PFSK-1 (cell line): ENCODE results near the gene STRADB.

ENCODE experiments used
- POLR2AphosphoS5 ChIP-seq: IDR thresholded peaks from 2 replicates; pipeline ENCODE4 v1.6.1; 2012; ENCODE audit warnings: low read depth, mild to moderate bottlenecking, control low read depth, low read length, moderate library complexity
- SIN3A ChIP-seq: IDR thresholded peaks from 2 replicates; pipeline ENCODE4 v1.6.1; 2012; ENCODE audit warnings: mild to moderate bottlenecking, low read length, moderate library complexity, borderline replicate concordance; ENCODE audit not compliant: insufficient read depth
- TAF1 ChIP-seq: IDR thresholded peaks from 2 replicates; pipeline ENCODE4 v1.6.1; 2012; ENCODE audit warnings: low read length, control low read depth, borderline replicate concordance; ENCODE audit not compliant: insufficient read depth
- TF ChIP-seq, protein P1 (sequence below), 2 experiments: IDR thresholded peaks; 2 replicates each; pipeline versions ENCODE4 v1.6.1 to v1.8.0; 2011 to 2012; ENCODE audit warnings: low read depth in 2 of 2, low read length in 2 of 2, control low read depth in 1 of 2, inconsistent platforms in 1 of 2, mild to moderate bottlenecking in 1 of 2, moderate library complexity in 1 of 2; ENCODE audit not compliant: insufficient read depth in 1 of 2

DNA sequence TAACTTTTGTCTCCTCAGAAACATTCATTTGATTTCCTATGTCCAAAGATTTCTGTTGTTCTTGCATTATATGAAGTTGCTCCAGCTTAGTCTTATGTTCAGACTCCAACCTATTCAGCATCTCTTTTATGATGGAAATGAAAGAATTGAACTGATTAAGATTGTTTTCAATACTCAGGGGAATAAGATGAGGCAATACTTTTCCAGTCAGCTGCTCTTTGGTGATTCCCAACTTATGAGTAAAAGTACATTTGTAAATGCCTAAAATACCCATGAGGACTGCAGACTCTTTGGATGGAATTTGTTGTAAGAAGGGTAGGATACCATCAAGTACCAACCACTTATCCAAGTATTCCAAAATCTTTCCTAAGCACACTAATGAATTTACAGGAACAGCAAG lies 40.1 kb upstream of the STRADB start:
- TF ChIP-seq, protein P1, sequence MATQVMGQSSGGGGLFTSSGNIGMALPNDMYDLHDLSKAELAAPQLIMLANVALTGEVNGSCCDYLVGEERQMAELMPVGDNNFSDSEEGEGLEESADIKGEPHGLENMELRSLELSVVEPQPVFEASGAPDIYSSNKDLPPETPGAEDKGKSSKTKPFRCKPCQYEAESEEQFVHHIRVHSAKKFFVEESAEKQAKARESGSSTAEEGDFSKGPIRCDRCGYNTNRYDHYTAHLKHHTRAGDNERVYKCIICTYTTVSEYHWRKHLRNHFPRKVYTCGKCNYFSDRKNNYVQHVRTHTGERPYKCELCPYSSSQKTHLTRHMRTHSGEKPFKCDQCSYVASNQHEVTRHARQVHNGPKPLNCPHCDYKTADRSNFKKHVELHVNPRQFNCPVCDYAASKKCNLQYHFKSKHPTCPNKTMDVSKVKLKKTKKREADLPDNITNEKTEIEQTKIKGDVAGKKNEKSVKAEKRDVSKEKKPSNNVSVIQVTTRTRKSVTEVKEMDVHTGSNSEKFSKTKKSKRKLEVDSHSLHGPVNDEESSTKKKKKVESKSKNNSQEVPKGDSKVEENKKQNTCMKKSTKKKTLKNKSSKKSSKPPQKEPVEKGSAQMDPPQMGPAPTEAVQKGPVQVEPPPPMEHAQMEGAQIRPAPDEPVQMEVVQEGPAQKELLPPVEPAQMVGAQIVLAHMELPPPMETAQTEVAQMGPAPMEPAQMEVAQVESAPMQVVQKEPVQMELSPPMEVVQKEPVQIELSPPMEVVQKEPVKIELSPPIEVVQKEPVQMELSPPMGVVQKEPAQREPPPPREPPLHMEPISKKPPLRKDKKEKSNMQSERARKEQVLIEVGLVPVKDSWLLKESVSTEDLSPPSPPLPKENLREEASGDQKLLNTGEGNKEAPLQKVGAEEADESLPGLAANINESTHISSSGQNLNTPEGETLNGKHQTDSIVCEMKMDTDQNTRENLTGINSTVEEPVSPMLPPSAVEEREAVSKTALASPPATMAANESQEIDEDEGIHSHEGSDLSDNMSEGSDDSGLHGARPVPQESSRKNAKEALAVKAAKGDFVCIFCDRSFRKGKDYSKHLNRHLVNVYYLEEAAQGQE (IDR thresholded peaks at IDR 0.05; ENCODE audit: insufficient read depth in 1 of 2, low read depth in 2 of 2, low read length in 2 of 2) = no peak
- TF ChIP-seq SIN3A (no peak), POLR2AphosphoS5 (no peak), TAF1 (no peak)
